H9 (cell line): ENCODE results near the gene MEX3C. TPM values are rescaled to one million over a fixed set of nuclear protein-coding genes. Genes with fewer than 3 reads are reported as not detected.

Experiments used
- DNase-seq: peaks from one replicate; pipeline ENCODE4 v3.0.0-alpha.2; 2017
- H2AFZ ChIP-seq: one replicate; pipeline ENCODE4 v1.6.1; 2013; ENCODE audit warnings: mild to moderate bottlenecking, low read length, control low read depth, moderate library complexity
- H2AK5ac ChIP-seq: 2 replicates; pipeline ENCODE4 v1.6.1; 2013; ENCODE audit warnings: low read length, control low read depth, mixed read lengths; ENCODE audit not compliant: insufficient read length
- H2BK120ac ChIP-seq: one replicate; pipeline ENCODE4 v1.6.1; 2013; ENCODE audit warnings: low read depth, mild to moderate bottlenecking, low read length, control low read depth, inconsistent platforms; ENCODE audit not compliant: poor library complexity, severe bottlenecking
- H2BK12ac ChIP-seq: 2 replicates; pipeline ENCODE4 v1.6.1; 2013; ENCODE audit warnings: low read length, control low read depth, mixed read lengths, low read depth; ENCODE audit not compliant: insufficient read length
- H2BK15ac ChIP-seq: 2 replicates; pipeline ENCODE4 v1.6.1; 2013; ENCODE audit warnings: low read depth, low read length, control low read depth
- H2BK20ac ChIP-seq: one replicate; pipeline ENCODE4 v1.6.1; 2013; ENCODE audit warnings: low read depth, mild to moderate bottlenecking, low read length, control low read depth, inconsistent platforms; ENCODE audit not compliant: poor library complexity, severe bottlenecking
- H2BK5ac ChIP-seq: 2 replicates; pipeline ENCODE4 v1.6.1; 2013; ENCODE audit warnings: low read length, control low read depth, mixed read lengths; ENCODE audit not compliant: insufficient read length
- H3K14ac ChIP-seq: 2 replicates; pipeline ENCODE4 v1.6.1; 2013; ENCODE audit warnings: low read length, control low read depth; ENCODE audit not compliant: insufficient read depth
- H3K18ac ChIP-seq: 2 replicates; pipeline ENCODE4 v1.6.1; 2013; ENCODE audit warnings: low read depth, mild to moderate bottlenecking, mixed read lengths, low read length, control low read depth; ENCODE audit not compliant: insufficient read length
- H3K23ac ChIP-seq: 2 replicates; pipeline ENCODE4 v1.6.1; 2013; ENCODE audit warnings: low read length, control low read depth, mixed read lengths, low read depth; ENCODE audit not compliant: insufficient read length
- H3K23me2 ChIP-seq: 2 replicates; pipeline ENCODE4 v1.6.1; 2013; ENCODE audit warnings: low read depth, mild to moderate bottlenecking, mixed read lengths, low read length, control low read depth; ENCODE audit not compliant: insufficient read length, poor library complexity, severe bottlenecking
- H3K27ac ChIP-seq: 2 replicates; pipeline ENCODE4 v1.5.1; 2013; ENCODE audit warnings: low read length, control low read depth, mixed read lengths, low read depth; ENCODE audit not compliant: insufficient read length
- H3K27me3 ChIP-seq: 2 replicates; pipeline ENCODE4 v1.6.1; 2013; ENCODE audit warnings: low read length, control low read depth, inconsistent platforms; ENCODE audit not compliant: insufficient read depth
- H3K4ac ChIP-seq: 2 replicates; pipeline ENCODE4 v1.6.1; 2013; ENCODE audit warnings: low read depth, mild to moderate bottlenecking, control low read depth, inconsistent platforms, low read length, moderate library complexity
- H3K4me1 ChIP-seq: 2 replicates; pipeline ENCODE4 v1.6.1; 2013; ENCODE audit warnings: low read length, control low read depth, inconsistent platforms; ENCODE audit not compliant: insufficient read depth
- H3K4me2 ChIP-seq: 2 replicates; pipeline ENCODE4 v1.6.1; 2013; ENCODE audit warnings: low read length, control low read depth, mixed read lengths; ENCODE audit not compliant: insufficient read length, insufficient read depth
- H3K56ac ChIP-seq: 2 replicates; pipeline ENCODE4 v1.6.1; 2013; ENCODE audit warnings: low read depth, mild to moderate bottlenecking, mixed read lengths, low read length, control low read depth; ENCODE audit not compliant: insufficient read length
- H3K79me1 ChIP-seq: 2 replicates; pipeline ENCODE4 v1.6.1; 2013; ENCODE audit warnings: low read depth, mild to moderate bottlenecking, moderate library complexity, low read length, control low read depth, inconsistent platforms; ENCODE audit not compliant: insufficient read depth, poor library complexity, severe bottlenecking
- H3K79me2 ChIP-seq: 2 replicates; pipeline ENCODE4 v1.6.1; 2013; ENCODE audit warnings: low read length, control low read depth, inconsistent platforms; ENCODE audit not compliant: insufficient read depth
- H3K9ac ChIP-seq: 2 replicates; pipeline ENCODE4 v1.6.1; 2013; ENCODE audit warnings: low read length, control low read depth, mixed read lengths; ENCODE audit not compliant: insufficient read length; ENCODE audit errors: extremely low read depth
- H3K9me3 ChIP-seq: one replicate; pipeline ENCODE4 v1.6.1; 2013; ENCODE audit warnings: low read depth, low read length, inconsistent platforms; ENCODE audit not compliant: control insufficient read depth
- H3T11ph ChIP-seq: one replicate; pipeline ENCODE4 v1.6.1; 2013; ENCODE audit warnings: mild to moderate bottlenecking, low read length, control low read depth, inconsistent platforms
- H4K20me1 ChIP-seq: one replicate; pipeline ENCODE4 v1.6.1; 2013; ENCODE audit not compliant: control insufficient read depth, insufficient read length, insufficient read depth
- H4K5ac ChIP-seq: 2 replicates; pipeline ENCODE4 v1.6.1; 2013; ENCODE audit warnings: low read depth, mild to moderate bottlenecking, mixed read lengths, low read length, control low read depth; ENCODE audit not compliant: insufficient read length
- H4K8ac ChIP-seq: replicated peaks from 2 replicates; pipeline ENCODE4 v1.6.1; 2013; ENCODE audit warnings: low read length, control low read depth, mixed read lengths, low read depth; ENCODE audit not compliant: insufficient read length
- H4K91ac ChIP-seq: 2 replicates; pipeline ENCODE4 v1.6.1; 2013; ENCODE audit warnings: low read depth, mild to moderate bottlenecking, moderate library complexity, mixed read lengths, low read length, control low read depth; ENCODE audit not compliant: insufficient read length
- H3K27ac Mint-ChIP-seq, 3 experiments: 2 replicates in 2 of 3; 3 replicates in 1 of 3; pipeline ENCODE4 v1.8.0; 2020 to 2021; ENCODE audit warnings: mixed read lengths in 3 of 3, mild to moderate bottlenecking in 1 of 3, moderate library complexity in 1 of 3
- H3K27me3 Mint-ChIP-seq: 2 replicates; pipeline ENCODE4 v1.8.0; 2021; ENCODE audit warnings: low read depth, mild to moderate bottlenecking, moderate library complexity, mixed read lengths
- H3K36me3 Mint-ChIP-seq, 3 experiments: 2 replicates in 2 of 3; 3 replicates in 1 of 3; pipeline ENCODE4 v1.8.0; 2020 to 2021; ENCODE audit warnings: low read depth in 3 of 3, mixed read lengths in 3 of 3; ENCODE audit not compliant: insufficient read depth in 1 of 3
- H3K4me1 Mint-ChIP-seq, 2 experiments: 2 replicates each; pipeline ENCODE4 v1.8.0; 2020; ENCODE audit warnings: mixed read lengths in 2 of 2
- H3K4me3 Mint-ChIP-seq, 2 experiments: 2 replicates in 1 of 2; 3 replicates in 1 of 2; pipeline ENCODE4 v1.8.0; 2020 to 2021; ENCODE audit warnings: mild to moderate bottlenecking in 2 of 2, mixed read lengths in 2 of 2, moderate library complexity in 1 of 2
- H3K9me3 Mint-ChIP-seq, 2 experiments: 2 replicates in 1 of 2; 3 replicates in 1 of 2; pipeline ENCODE4 v1.8.0; 2020; ENCODE audit warnings: mild to moderate bottlenecking in 2 of 2, mixed read lengths in 2 of 2, moderate library complexity in 1 of 2
- CTCF ChIP-seq: fragments of 200-600 bp; sonication (generic); conservative IDR thresholded peaks from 3 replicates; pipeline ENCODE4 v1.8.0; 2021; ENCODE audit warnings: antibody characterized with exemption, mild to moderate bottlenecking
- WGBS: extraction: QIAGEN DNeasy Blood & Tissue Kit; methylation state at CpG from one replicate; pipeline ENCODE4 v1.1.7; 2013; ENCODE audit warnings: missing lambda C conversion rate, low lambda C conversion rate, mixed read lengths; ENCODE audit not compliant: insufficient read length; ENCODE audit errors: extremely low coverage; 5-methylcytosine and 5-hydroxymethylcytosine counted together
- total RNA-seq: library from RNA; stranded (reverse); gene quantifications from 2 replicates; pipeline ENCODE4 v1.2.1, GENCODE V29; 2021

The MEX3C gene
- total RNA-seq, 1 experiment from 2014 or later = 98.1 TPM

- Histone ChIP-seq H4K8ac (no peak overlapping the region), H3K56ac (no peak overlapping the region), H4K91ac (no peak overlapping the region), H3K18ac (no peak overlapping the region), H3K79me2 (no peaks in the 10 kb centered on the region), H3K23ac (no peak overlapping the region), H4K20me1 (no peaks in the 10 kb centered on the region), H3K9ac (no peak overlapping the region), H3K79me1 (no peaks in the 10 kb centered on the region), H3K4ac (no peak overlapping the region), H2BK12ac (no peak overlapping the region), H4K5ac (no peak overlapping the region), H3K4me1 (no peaks in the 10 kb centered on the region), H3K9me3 (no peaks in the 10 kb centered on the region), H2BK5ac (no peak overlapping the region), H2BK15ac (no peak overlapping the region), H2AFZ (no peak overlapping the region), H3K27ac (no peak overlapping the region), H2BK120ac (no peak overlapping the region), H2AK5ac (no peak overlapping the region), H3K23me2 (no peaks in the 10 kb centered on the region), H3K27me3 (no peaks in the 10 kb centered on the region), H3T11ph (no peak overlapping the region), H3K14ac (no peak overlapping the region), H3K4me2 (no peak overlapping the region), H2BK20ac (no peak overlapping the region)
- no peak for DNase-seq
- H3K27me3 Mint-ChIP-seq = no peaks in the 10 kb centered on the region
- H3K36me3 Mint-ChIP-seq = peaks cover 0 to 4% (median 4%) of the 10 kb centered on the region in 3 experiments; a peak in 2 of 7 replicates
- WGBS = no CpG with 5 or more reads among the region's 5 CpGs
- TF ChIP-seq CTCF = no peak
- no peak overlapping the region for H3K4me3 Mint-ChIP-seq
- no peak overlapping the region for H3K27ac Mint-ChIP-seq
- peaks cover 4 to 5% of the 10 kb centered on the region in 2 experiments for H3K4me1 Mint-ChIP-seq
- H3K9me3 Mint-ChIP-seq = no peaks in the 10 kb centered on the region; a peak in 1 of 5 replicates
Observed at GRCh38 chr18:51151185-51151567, 46.3 kb downstream of the MEX3C start.
